Glutamatergic neuron (in vitro differentiated cells): Measurements from ENCODE around the gene KL. TPM values are rescaled to one million over a fixed set of nuclear protein-coding genes. Genes with fewer than 3 reads are reported as not detected.

Source experiments
- DNase-seq: peaks from one replicate; pipeline ENCODE4 v3.0.0; 2022
- H3K27ac Mint-ChIP-seq: one replicate; pipeline ENCODE4 v1.8.0; 2020; ENCODE audit warnings: mild to moderate bottlenecking, mixed read lengths, inconsistent platforms; ENCODE audit not compliant: unreplicated experiment
- H3K27me3 Mint-ChIP-seq: one replicate; pipeline ENCODE4 v1.8.0; 2020; ENCODE audit warnings: mild to moderate bottlenecking, moderate library complexity, mixed read lengths, inconsistent platforms; ENCODE audit not compliant: unreplicated experiment
- H3K36me3 Mint-ChIP-seq: one replicate; pipeline ENCODE4 v1.8.0; 2020; ENCODE audit warnings: mild to moderate bottlenecking, mixed read lengths, inconsistent platforms; ENCODE audit not compliant: unreplicated experiment
- H3K4me1 Mint-ChIP-seq: one replicate; pipeline ENCODE4 v1.8.0; 2020; ENCODE audit warnings: mild to moderate bottlenecking, low read depth, mixed read lengths, inconsistent platforms; ENCODE audit not compliant: unreplicated experiment
- H3K4me3 Mint-ChIP-seq: one replicate; pipeline ENCODE4 v1.8.0; 2020; ENCODE audit warnings: mild to moderate bottlenecking, mixed read lengths, inconsistent platforms; ENCODE audit not compliant: unreplicated experiment
- H3K9me3 Mint-ChIP-seq: one replicate; pipeline ENCODE4 v1.8.0; 2020; ENCODE audit warnings: mild to moderate bottlenecking, moderate library complexity, mixed read lengths, inconsistent platforms; ENCODE audit not compliant: unreplicated experiment
- total RNA-seq: library from RNA; stranded (reverse); fragmentation: NEBNext Ultra II Directional; extraction: Animal tissue kit (Norgen Biotek cat#: 25700); gene quantifications from one replicate; pipeline ENCODE4 v1.2.1, GENCODE V29; 2021; ENCODE audit not compliant: unreplicated experiment
- TF ChIP-seq, protein P1 (sequence below): fragments of 200-600 bp; sonication (generic); IDR thresholded peaks from one replicate; pipeline ENCODE4 v1.5.0; 2021; ENCODE audit not compliant: partially characterized antibody, unreplicated experiment

The KL gene
- total RNA-seq, 1 donor from 2014 or later: not detected

- Mint-ChIP-seq H3K4me1 (no peaks in the 10 kb centered on the region), H3K27ac (no peak overlapping the region), H3K36me3 (no peaks in the 10 kb centered on the region), H3K4me3 (no peak overlapping the region), H3K27me3 (no peaks in the 10 kb centered on the region), H3K9me3 (peaks cover 2% of the 10 kb centered on the region)
- no peak for DNase-seq
- TF ChIP-seq, protein P1, sequence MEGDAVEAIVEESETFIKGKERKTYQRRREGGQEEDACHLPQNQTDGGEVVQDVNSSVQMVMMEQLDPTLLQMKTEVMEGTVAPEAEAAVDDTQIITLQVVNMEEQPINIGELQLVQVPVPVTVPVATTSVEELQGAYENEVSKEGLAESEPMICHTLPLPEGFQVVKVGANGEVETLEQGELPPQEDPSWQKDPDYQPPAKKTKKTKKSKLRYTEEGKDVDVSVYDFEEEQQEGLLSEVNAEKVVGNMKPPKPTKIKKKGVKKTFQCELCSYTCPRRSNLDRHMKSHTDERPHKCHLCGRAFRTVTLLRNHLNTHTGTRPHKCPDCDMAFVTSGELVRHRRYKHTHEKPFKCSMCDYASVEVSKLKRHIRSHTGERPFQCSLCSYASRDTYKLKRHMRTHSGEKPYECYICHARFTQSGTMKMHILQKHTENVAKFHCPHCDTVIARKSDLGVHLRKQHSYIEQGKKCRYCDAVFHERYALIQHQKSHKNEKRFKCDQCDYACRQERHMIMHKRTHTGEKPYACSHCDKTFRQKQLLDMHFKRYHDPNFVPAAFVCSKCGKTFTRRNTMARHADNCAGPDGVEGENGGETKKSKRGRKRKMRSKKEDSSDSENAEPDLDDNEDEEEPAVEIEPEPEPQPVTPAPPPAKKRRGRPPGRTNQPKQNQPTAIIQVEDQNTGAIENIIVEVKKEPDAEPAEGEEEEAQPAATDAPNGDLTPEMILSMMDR: no peak
Measured at GRCh38 chr13:33033986-33034385, 17.8 kb downstream of the KL start.

GRCh38 chr13:33034882-33035520 is 18.8 kb downstream of the KL start:
- no peaks in the 10 kb centered on the region for H3K4me1 Mint-ChIP-seq

DNA sequence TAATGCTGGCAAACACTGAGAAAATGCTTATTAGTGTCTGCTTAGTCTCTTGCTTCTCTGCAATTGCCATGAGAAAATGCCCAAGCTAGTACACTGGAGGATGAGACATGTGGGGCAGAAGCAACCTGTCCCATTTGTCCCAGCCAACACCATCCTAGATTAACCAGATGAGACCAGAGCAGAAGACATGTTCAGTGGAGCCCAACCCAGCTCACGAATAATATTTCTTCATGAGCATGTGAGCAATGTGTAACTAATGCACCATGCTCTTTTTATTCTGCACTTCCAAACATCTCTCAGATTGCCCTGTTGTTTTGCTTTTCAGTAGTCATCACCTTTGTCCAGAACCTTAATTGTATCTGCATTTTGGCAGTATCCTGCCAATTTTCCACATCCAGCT is 21.4 kb downstream of the KL start:
- Mint-ChIP-seq H3K27ac (no peak overlapping the region), H3K36me3 (no peaks in the 10 kb centered on the region)
- DNase-seq: no peak

More at GRCh38 chr13:33034882-33035520, 18.8 kb downstream of the KL start:
- no peak overlapping the region for H3K4me3 Mint-ChIP-seq
- no peak for DNase-seq
- H3K27ac Mint-ChIP-seq: peak overlapping the region; percentile 15
- H3K9me3 Mint-ChIP-seq: peaks cover 2% of the 10 kb centered on the region
- no peaks in the 10 kb centered on the region for H3K36me3 Mint-ChIP-seq
- TF ChIP-seq, protein P1: no peak
- no peaks in the 10 kb centered on the region for H3K27me3 Mint-ChIP-seq

DNA sequence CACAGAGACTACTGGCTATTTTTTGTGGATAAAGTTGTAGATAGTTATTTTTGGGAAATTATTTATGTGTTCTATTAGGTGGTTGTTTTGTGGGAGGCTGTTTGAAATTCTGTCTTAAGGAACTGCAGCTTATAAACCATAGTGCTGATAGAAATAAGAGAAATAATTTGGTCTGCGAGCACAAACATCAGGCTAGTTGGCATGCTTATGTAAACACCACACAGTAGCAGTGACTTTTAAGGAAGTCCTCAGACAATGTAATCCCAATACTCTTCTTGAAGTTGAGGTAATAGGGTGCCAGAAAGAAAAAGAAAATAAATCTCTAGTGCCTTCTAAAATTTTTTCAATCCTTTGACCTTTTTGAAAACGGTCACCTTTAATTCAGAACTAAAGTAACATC is 23.9 kb downstream of the KL start:
- Mint-ChIP-seq H3K36me3 (no peaks in the 10 kb centered on the region), H3K9me3 (no peaks in the 10 kb centered on the region), H3K27me3 (no peaks in the 10 kb centered on the region), H3K4me3 (no peak overlapping the region), H3K27ac (no peak overlapping the region), H3K4me1 (no peaks in the 10 kb centered on the region)
- TF ChIP-seq, protein P1: no peak
- DNase-seq: no peak

More for the DNA sequence above, 21.4 kb downstream of the KL start:
- Mint-ChIP-seq H3K4me3 (no peak overlapping the region), H3K27me3 (no peaks in the 10 kb centered on the region), H3K9me3 (peaks cover 2% of the 10 kb centered on the region), H3K4me1 (no peaks in the 10 kb centered on the region)
- TF ChIP-seq, protein P1: no peak

GRCh38 chr13:33045851-33046592 is 29.8 kb downstream of the KL start:
- H3K4me3 Mint-ChIP-seq: no peak overlapping the region
- no peaks in the 10 kb centered on the region for H3K27me3 Mint-ChIP-seq
- DNase-seq: no peak
- H3K36me3 Mint-ChIP-seq: no peaks in the 10 kb centered on the region
- TF ChIP-seq, protein P1: no peak
- H3K4me1 Mint-ChIP-seq: no peaks in the 10 kb centered on the region
- H3K27ac Mint-ChIP-seq: no peak overlapping the region
- no peaks in the 10 kb centered on the region for H3K9me3 Mint-ChIP-seq
